Jurkat, Clone E6-1 (cell line): Measurements from ENCODE around the gene LRP11. TPM values are rescaled to one million over a fixed set of nuclear protein-coding genes. Genes with fewer than 3 reads are reported as not detected.
"Not testable (repeated sequence)": the region's sequence is repeated elsewhere in the genome, so short reads cannot be mapped to it uniquely, and the experiment has no call there.

Experiments used
- DNase-seq: peaks from one replicate; pipeline ENCODE4 v3.0.0-alpha.2; 2011; ENCODE audit warnings: low read depth, low spot score
- H3K4me3 ChIP-seq: 2 replicates; pipeline ENCODE4 v1.5.1; 2011; ENCODE audit warnings: mild to moderate bottlenecking, low read length, control low read depth, moderate library complexity
- polyA plus RNA-seq: library from polyadenylated mRNA; unstranded; fragments of >200 nt; gene quantifications from one replicate; pipeline ENCODE4 v1.2.1, GENCODE V29; 2012; ENCODE audit warnings: missing spikeins; ENCODE audit not compliant: insufficient read length, insufficient read depth

Gene LRP11
- 6.9 TPM for polyA plus RNA-seq

- peak; percentile 69 for DNase-seq
Observed at GRCh38 chr6:149863698-149864577, at the start of gene LRP11. TSS of gene LRP11 (minus strand) at chr6:149864359. CDS start at chr6:149864020, 339 bp downstream.

GRCh38 chr6:149913540-149914240, 49.5 kb upstream of the LRP11 start:
- DNase-seq: no peak

More at GRCh38 chr6:149863698-149864577, at the start of gene LRP11:
- H3K4me3 ChIP-seq: peak within 1 kb of the TSS; percentile 60

GRCh38 chr6:149913085-149913484, 48.9 kb upstream of the LRP11 start:
- DNase-seq: no peak

More at GRCh38 chr6:149913540-149914240, 49.5 kb upstream of the LRP11 start:
- H3K4me3 ChIP-seq: no peak overlapping the region

GRCh38 chr6:149912680-149913079, 48.5 kb upstream of the LRP11 start:
- not testable (repeated sequence) for DNase-seq, H3K4me3 ChIP-seq

More at GRCh38 chr6:149913085-149913484, 48.9 kb upstream of the LRP11 start:
- H3K4me3 ChIP-seq: no peak overlapping the region

GRCh38 chr6:149910721-149911151, 46.6 kb upstream of the LRP11 start:
- H3K4me3 ChIP-seq: no peak overlapping the region
- DNase-seq: no peak

GRCh38 chr6:149909701-149910470, 45.7 kb upstream of the LRP11 start:
- H3K4me3 ChIP-seq: no peak overlapping the region
- no peak for DNase-seq

- not testable (repeated sequence) for DNase-seq, H3K4me3 ChIP-seq
Observed at GRCh38 chr6:149908480-149908879, 44.3 kb upstream of the LRP11 start.

GRCh38 chr6:149907317-149907716, 43.2 kb upstream of the LRP11 start:
- H3K4me3 ChIP-seq: no peak overlapping the region
- DNase-seq: no peak

- no peak overlapping the region for H3K4me3 ChIP-seq
- no peak for DNase-seq
Observed at GRCh38 chr6:149906405-149906804, 42.2 kb upstream of the LRP11 start.

GRCh38 chr6:149905911-149906371, 41.8 kb upstream of the LRP11 start:
- DNase-seq: no peak
- H3K4me3 ChIP-seq: no peak overlapping the region

- no peak overlapping the region for H3K4me3 ChIP-seq
- no peak for DNase-seq
Observed at GRCh38 chr6:149905371-149905910, 41.3 kb upstream of the LRP11 start.

- no peak for DNase-seq
- no peak overlapping the region for H3K4me3 ChIP-seq
Observed at GRCh38 chr6:149904661-149905370, 40.7 kb upstream of the LRP11 start.

GRCh38 chr6:149903938-149904611, 39.9 kb upstream of the LRP11 start:
- DNase-seq: no peak
- no peak overlapping the region for H3K4me3 ChIP-seq

GRCh38 chr6:149901444-149902140, 37.4 kb upstream of the LRP11 start:
- no peak for DNase-seq

GRCh38 chr6:149900620-149901443, 36.7 kb upstream of the LRP11 start:
- DNase-seq: no peak

More at GRCh38 chr6:149901444-149902140, 37.4 kb upstream of the LRP11 start:
- no peak overlapping the region for H3K4me3 ChIP-seq

GRCh38 chr6:149899926-149900619, 35.9 kb upstream of the LRP11 start:
- H3K4me3 ChIP-seq: no peak overlapping the region
- DNase-seq: no peak

More at GRCh38 chr6:149900620-149901443, 36.7 kb upstream of the LRP11 start:
- no peak overlapping the region for H3K4me3 ChIP-seq
